Fibroblast of lung (primary cell): ENCODE results near the gene NOS3. TPM values are rescaled to one million over a fixed set of nuclear protein-coding genes. Genes with fewer than 3 reads are reported as not detected.

Experiments
- DNase-seq, 2 donors: peaks; one replicate each; pipeline versions ENCODE4 v3.0.0 to v3.0.0-alpha.2; 2010; ENCODE audit warnings: low read depth in 2 of 2
- H2AFZ ChIP-seq: 2 replicates; pipeline ENCODE4 v1.5.1; 2012; ENCODE audit warnings: low read length, control low read depth, inconsistent platforms
- H3K27ac ChIP-seq: 2 replicates; pipeline ENCODE4 v1.5.1; 2011; ENCODE audit warnings: low read length, control low read depth; ENCODE audit not compliant: insufficient read depth
- H3K27me3 ChIP-seq: 2 replicates; pipeline ENCODE4 v1.5.1; 2011; ENCODE audit warnings: mild to moderate bottlenecking, low read length; ENCODE audit not compliant: control insufficient read depth, insufficient read depth
- H3K36me3 ChIP-seq: 2 replicates; pipeline ENCODE4 v1.5.1; 2011; ENCODE audit warnings: low read length; ENCODE audit not compliant: control insufficient read depth, insufficient read depth
- H3K4me1 ChIP-seq: 2 replicates; pipeline ENCODE4 v1.5.1; 2011; ENCODE audit warnings: low read length; ENCODE audit not compliant: control insufficient read depth, insufficient read depth; ENCODE audit errors: extremely low read depth
- H3K4me2 ChIP-seq: 2 replicates; pipeline ENCODE4 v1.5.1; 2011; ENCODE audit warnings: low read length, control low read depth; ENCODE audit not compliant: insufficient read depth; ENCODE audit errors: extremely low read depth
- H3K4me3 ChIP-seq, 4 experiments: fragments of 200-600 bp in 1 of 4; sonication (generic) in 1 of 4; replicated peaks in 1 of 4; 2 replicates each; pipeline ENCODE4 v1.5.1; 2011 to 2016; ENCODE audit warnings: low read length in 4 of 4, low read depth in 3 of 4, mild to moderate bottlenecking in 3 of 4, control low read depth in 2 of 4, inconsistent platforms in 1 of 4, mixed read lengths in 1 of 4; ENCODE audit not compliant: insufficient read depth in 1 of 4; ENCODE audit errors: control extremely low read depth in 1 of 4
- H3K79me2 ChIP-seq: 2 replicates; pipeline ENCODE4 v1.5.1; 2012; ENCODE audit warnings: mild to moderate bottlenecking, low read length, inconsistent platforms; ENCODE audit not compliant: control insufficient read depth, insufficient read depth
- H3K9ac ChIP-seq: 2 replicates; pipeline ENCODE4 v1.5.1; 2011; ENCODE audit warnings: mild to moderate bottlenecking, low read length, control low read depth; ENCODE audit not compliant: insufficient read depth
- H3K9me3 ChIP-seq: 2 replicates; pipeline ENCODE4 v1.5.1; 2012; ENCODE audit warnings: low read depth, low read length; ENCODE audit not compliant: control insufficient read depth, insufficient read depth
- H4K20me1 ChIP-seq: 2 replicates; pipeline ENCODE4 v1.5.1; 2011; ENCODE audit warnings: low read length; ENCODE audit not compliant: control insufficient read depth, insufficient read depth; ENCODE audit errors: extremely low read depth
- CTCF ChIP-seq, 2 donors: IDR thresholded peaks in 1 of 2; conservative IDR thresholded peaks in 1 of 2; 1 replicate in 1 of 2; 2 replicates in 1 of 2; pipeline ENCODE4 v1.5.1; 2011 to 2012; ENCODE audit warnings: low read length in 2 of 2, control low read depth in 1 of 2, inconsistent platforms in 1 of 2, low read depth in 1 of 2, mild to moderate bottlenecking in 1 of 2
- EZH2 ChIP-seq: IDR thresholded peaks from 2 replicates; pipeline ENCODE4 v1.5.1; 2012; ENCODE audit warnings: low read length, control low read depth, mild to moderate bottlenecking; ENCODE audit errors: missing control alignments
- polyA plus RNA-seq, 2 donors: library from polyadenylated mRNA; depleted of rRNA in 1 of 2; stranded (reverse) in 1 of 2; unstranded in 1 of 2; fragments of >200 nt; gene quantifications; 2 replicates each; pipeline ENCODE4 v1.2.1, GENCODE V29; 2011 to 2012; ENCODE audit warnings: missing spikeins in 1 of 2
- total RNA-seq: library from RNA; depleted of rRNA; stranded (reverse); fragments of >200 nt; gene quantifications from 2 replicates; pipeline ENCODE4 v1.2.1, GENCODE V29; 2014

The NOS3 gene
- total and polyA plus RNA-seq, 2 donors (not counting 1 experiment from before 2014, with no cell fraction given): 0.12 to 0.50 TPM

GRCh38 chr7:151028131-151028947 is 37.5 kb downstream of the NOS3 start, which contains the start of gene ABCB8:
Gene ABCB8, plus strand, starts transcription at chr7:151028450. Its CDS starts 66 bp downstream, at chr7:151028516.
- H3K4me2 ChIP-seq: peak within 1 kb of the TSS; percentile 77
- no peaks in the 10 kb centered on the region for H3K36me3 ChIP-seq
- H3K9ac ChIP-seq: peak within 1 kb of the TSS; percentile 80
- peak within 1 kb of the TSS; percentile 60 for H2AFZ ChIP-seq
- peak; percentile 98 to 99 for DNase-seq
- no peaks in the 10 kb centered on the region for H4K20me1 ChIP-seq
- peaks cover 2% of the 10 kb centered on the region for H3K79me2 ChIP-seq
- peak within 1 kb of the TSS; percentile 59 to 89 (median 71) for H3K4me3 ChIP-seq
- no peaks in the 10 kb centered on the region for H3K9me3 ChIP-seq
- TF ChIP-seq CTCF (conservative IDR thresholded peaks at IDR 0.05 in 1 of 2, IDR thresholded peaks at IDR 0.05 in 1 of 2; ENCODE audit: low read depth in 1 of 2, low read length in 2 of 2) (peak; percentile 34 to 41), EZH2 (no peak)
- H3K27me3 ChIP-seq: peaks cover 3% of the 10 kb centered on the region
- H3K27ac ChIP-seq: peak within 1 kb of the TSS; percentile 87
- H3K4me1 ChIP-seq: no peaks in the 10 kb centered on the region

GRCh38 chr7:151028948-151029501 is 38.2 kb downstream of the NOS3 start:
- Histone ChIP-seq H3K27me3 (peaks cover 3% of the 10 kb centered on the region), H3K4me1 (no peaks in the 10 kb centered on the region), H3K9ac (peak overlapping the region; percentile 80), H3K79me2 (peaks cover 2% of the 10 kb centered on the region), H3K36me3 (no peaks in the 10 kb centered on the region), H3K27ac (peak overlapping the region; percentile 84), H2AFZ (no peak overlapping the region), H3K9me3 (no peaks in the 10 kb centered on the region), H4K20me1 (no peaks in the 10 kb centered on the region), H3K4me3 (peak overlapping the region; percentile 59 to 89 (median 71)), H3K4me2 (peak overlapping the region; percentile 76)
- no peak for DNase-seq
- TF ChIP-seq EZH2 (no peak), CTCF (conservative IDR thresholded peaks at IDR 0.05 in 1 of 2, IDR thresholded peaks at IDR 0.05 in 1 of 2; ENCODE audit: low read depth in 1 of 2, low read length in 2 of 2) (no peak)

- H2AFZ ChIP-seq: no peak overlapping the region
- no peak for DNase-seq
- H3K27me3 ChIP-seq: no peaks in the 10 kb centered on the region
- no peaks in the 10 kb centered on the region for H3K9me3 ChIP-seq
- no peak overlapping the region for H3K4me3 ChIP-seq
- H4K20me1 ChIP-seq: no peaks in the 10 kb centered on the region
- H3K79me2 ChIP-seq: peaks cover 2% of the 10 kb centered on the region
- TF ChIP-seq EZH2: no peak
- TF ChIP-seq CTCF (conservative IDR thresholded peaks at IDR 0.05 in 1 of 2, IDR thresholded peaks at IDR 0.05 in 1 of 2; ENCODE audit: low read depth in 1 of 2, low read length in 2 of 2): no peak
- no peaks in the 10 kb centered on the region for H3K4me1 ChIP-seq
- no peak overlapping the region for H3K4me2 ChIP-seq
- peaks cover 9% of the 10 kb centered on the region for H3K36me3 ChIP-seq
- no peak overlapping the region for H3K9ac ChIP-seq
- H3K27ac ChIP-seq: no peak overlapping the region
These were observed 40.2 kb downstream of the NOS3 start for GRCh38 chr7:151031011-151031410.
